GM19025 (cell line): Measurements from ENCODE around the gene ANKK1.

Source experiments
- ATAC-seq: cut with Tn5 transposase; IDR thresholded peaks from one replicate; pipeline ENCODE4 v1.9.1; 2021; ENCODE audit warnings: mild to moderate bottlenecking, low read depth, moderate library complexity; ENCODE audit not compliant: unreplicated experiment

ANKK1 gene, protein sequence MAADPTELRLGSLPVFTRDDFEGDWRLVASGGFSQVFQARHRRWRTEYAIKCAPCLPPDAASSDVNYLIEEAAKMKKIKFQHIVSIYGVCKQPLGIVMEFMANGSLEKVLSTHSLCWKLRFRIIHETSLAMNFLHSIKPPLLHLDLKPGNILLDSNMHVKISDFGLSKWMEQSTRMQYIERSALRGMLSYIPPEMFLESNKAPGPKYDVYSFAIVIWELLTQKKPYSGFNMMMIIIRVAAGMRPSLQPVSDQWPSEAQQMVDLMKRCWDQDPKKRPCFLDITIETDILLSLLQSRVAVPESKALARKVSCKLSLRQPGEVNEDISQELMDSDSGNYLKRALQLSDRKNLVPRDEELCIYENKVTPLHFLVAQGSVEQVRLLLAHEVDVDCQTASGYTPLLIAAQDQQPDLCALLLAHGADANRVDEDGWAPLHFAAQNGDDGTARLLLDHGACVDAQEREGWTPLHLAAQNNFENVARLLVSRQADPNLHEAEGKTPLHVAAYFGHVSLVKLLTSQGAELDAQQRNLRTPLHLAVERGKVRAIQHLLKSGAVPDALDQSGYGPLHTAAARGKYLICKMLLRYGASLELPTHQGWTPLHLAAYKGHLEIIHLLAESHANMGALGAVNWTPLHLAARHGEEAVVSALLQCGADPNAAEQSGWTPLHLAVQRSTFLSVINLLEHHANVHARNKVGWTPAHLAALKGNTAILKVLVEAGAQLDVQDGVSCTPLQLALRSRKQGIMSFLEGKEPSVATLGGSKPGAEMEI

DNA sequence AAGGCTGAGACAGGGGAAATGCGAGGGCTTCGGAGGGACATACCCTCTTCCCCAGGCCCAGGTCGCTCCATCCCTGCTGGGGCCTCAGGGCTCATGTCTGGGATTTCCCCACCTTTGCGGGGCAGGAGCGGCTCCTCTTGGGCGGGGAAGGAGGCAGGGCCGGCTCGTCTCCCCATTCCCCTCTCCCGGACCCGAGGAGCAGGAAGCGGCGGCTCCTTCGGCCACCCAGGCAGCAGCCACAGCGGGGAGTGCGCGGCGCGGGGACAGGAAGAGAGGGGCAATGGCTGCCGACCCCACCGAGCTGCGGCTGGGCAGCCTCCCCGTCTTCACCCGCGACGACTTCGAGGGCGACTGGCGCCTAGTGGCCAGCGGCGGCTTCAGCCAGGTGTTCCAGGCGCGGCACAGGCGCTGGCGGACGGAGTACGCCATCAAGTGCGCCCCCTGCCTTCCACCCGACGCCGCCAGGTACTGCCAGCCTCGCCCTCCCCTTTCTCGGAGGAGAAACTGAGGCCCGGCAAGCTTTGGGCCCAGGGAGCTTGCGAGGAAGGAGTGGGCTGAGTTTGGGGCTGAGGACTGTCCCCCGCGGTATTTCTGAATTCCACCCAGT, at the start of gene ANKK1:
Gene ANKK1, plus strand, starts transcription at position 175 of the 607 bp plus-strand sequence. Its CDS starts 106 bp downstream, at position 281.
- ATAC-seq = no peak

GRCh38 chr11:113338730-113339129, 48.8 kb upstream of the ANKK1 start:
- no peak for ATAC-seq

- ATAC-seq = no peak
These were observed 47.5 kb upstream of the ANKK1 start for GRCh38 chr11:113339929-113340589.

GRCh38 chr11:113341388-113342165, 46.0 kb upstream of the ANKK1 start:
- no peak for ATAC-seq

- no peak for ATAC-seq
These were observed 41.6 kb upstream of the ANKK1 start for GRCh38 chr11:113345978-113346377.

GRCh38 chr11:113349528-113349927, 38.1 kb upstream of the ANKK1 start:
- ATAC-seq = no peak

DNA sequence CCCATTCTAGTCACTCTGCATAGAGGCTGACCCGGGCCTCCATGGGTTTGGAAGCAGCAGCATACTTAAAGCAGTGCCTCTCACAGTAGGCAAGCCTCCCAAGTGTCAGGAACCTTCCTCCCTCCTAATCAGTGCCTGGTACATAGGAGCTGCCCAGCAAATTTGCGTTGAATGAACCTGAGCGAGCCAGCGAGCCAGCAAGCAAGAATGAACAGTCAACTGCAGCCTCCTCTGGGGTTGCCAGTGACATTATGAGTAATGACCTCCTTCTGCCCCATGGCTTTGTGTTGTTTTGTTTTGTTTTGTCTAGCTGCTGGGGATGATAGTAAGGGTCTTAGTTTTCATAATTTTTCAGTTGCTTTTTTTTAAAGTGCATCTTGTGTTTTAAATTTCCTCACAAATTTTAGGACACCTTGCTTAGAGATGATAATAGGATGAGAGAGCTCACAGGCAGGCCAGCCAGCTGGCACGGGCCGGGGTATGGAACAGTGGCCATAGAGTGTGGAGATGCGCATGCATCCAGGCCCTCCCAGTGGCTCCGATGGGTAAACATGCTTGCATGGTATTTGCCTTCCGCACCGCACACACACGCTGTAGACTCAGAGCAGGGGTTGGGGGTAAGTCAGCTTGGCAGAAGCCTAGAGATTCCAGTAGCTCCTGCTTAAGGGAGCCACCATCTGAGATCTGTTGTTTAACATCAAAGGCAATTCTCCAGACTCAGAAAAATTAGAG, 37.1 kb upstream of the ANKK1 start:
- ATAC-seq = no peak

DNA sequence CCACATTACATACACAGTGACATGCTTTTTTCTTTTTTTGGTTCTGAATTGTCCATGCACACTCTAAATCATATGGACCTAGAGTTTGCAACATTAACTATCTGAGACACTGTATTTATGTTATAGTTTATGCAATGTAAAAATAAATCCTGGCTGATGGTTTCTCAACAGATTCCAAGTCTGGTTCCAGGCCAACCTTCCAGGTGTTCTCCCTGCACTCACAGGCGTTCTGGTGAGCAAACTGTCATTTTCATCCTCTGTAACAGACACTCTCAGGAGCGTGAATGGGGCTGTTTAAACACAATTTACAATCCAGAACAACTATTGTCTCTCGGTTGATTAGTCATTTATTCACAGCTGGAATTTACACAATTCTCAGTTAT, 36.5 kb upstream of the ANKK1 start:
- ATAC-seq = no peak

DNA sequence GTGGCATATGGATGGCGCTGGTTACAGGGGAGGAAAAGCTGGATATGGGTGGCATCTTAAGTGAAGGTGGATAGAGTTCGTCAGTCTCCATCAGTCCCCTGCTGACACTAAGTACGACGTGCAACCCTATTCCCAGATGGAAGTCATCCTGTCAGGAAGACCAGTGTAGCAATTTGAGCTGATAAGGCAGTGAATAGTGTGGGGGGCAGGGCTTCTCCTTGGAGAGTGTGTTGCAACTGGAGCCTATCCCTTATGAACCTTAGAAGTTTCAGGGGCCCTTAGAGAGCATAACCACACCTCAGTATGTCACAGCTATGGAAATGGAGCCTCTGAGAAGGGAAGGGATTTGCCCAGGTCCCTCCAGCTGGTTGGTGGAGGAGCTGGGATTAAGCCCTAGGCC, 36.1 kb upstream of the ANKK1 start:
- no peak for ATAC-seq

GRCh38 chr11:113356203-113356602, 31.4 kb upstream of the ANKK1 start:
- no peak for ATAC-seq

DNA sequence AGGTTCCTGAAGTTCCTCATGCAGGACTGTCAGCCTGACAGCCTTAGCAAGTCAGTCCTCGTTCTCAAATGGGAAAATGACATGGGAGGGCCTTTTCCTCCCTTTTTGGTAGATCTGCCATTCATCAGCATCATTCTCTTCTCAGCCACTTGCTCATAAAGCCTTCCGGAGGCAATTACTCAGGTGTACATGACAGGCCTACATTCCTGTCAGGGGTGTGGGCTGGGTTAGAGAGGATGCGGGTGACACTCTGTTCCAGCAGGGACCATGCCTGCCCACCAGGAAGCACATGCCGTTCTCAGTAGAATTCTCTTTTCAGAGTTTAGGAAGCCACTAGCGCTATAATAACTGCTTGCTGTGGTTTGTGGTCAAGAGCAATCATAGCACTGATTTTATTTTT, 24.2 kb upstream of the ANKK1 start:
- ATAC-seq = peak; percentile 25

DNA sequence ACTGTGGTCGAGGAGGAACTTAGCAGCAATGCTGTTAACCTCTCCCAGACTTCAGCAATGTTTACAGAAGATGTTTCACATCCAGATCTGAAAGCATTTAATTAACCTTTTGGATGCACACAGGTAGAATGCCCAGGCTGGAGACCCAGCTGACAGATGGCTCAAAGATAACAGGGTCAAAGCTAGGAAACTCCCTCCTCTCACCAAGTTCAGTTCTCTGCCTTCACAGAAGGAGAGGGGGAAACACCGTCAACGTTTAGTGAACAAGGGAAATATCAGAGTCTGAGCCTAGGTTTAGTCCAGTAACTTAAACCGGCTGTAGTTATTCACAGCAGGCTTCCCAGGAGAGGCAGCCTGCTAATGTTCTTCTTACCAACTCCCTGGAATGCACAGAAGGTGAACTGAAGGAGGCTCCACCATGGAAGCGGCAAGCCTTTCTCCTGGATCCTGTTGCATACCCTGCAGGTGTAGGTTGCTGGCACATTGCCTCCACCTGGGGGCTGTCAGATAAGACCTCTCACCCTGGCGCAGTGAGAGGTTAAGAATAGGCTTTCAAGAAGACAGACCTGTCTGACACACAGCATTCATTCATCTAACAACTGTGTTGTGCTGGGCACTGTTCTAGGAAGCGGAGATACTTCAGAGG, 23.5 kb upstream of the ANKK1 start:
- ATAC-seq = peak; percentile 52

DNA sequence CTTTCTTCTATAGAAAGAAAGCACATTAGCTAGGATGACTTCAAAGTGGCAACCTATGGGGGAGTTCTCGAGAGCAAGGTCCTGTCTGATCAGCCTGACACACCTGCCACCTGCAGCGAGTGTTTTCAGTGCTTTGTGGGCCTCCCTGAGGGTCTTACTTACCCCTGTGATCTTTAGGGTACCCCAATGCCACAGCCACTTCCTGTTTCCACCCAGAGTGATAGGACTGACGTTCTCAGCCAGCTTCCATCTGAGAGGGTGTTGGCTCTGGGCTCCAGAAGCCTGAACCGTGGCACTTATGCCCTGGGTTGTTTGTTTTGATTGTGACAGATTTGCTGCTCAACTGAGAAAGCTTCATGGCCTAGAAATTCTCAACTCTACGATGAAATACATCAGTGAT, 21.7 kb upstream of the ANKK1 start:
- ATAC-seq = no peak

DNA sequence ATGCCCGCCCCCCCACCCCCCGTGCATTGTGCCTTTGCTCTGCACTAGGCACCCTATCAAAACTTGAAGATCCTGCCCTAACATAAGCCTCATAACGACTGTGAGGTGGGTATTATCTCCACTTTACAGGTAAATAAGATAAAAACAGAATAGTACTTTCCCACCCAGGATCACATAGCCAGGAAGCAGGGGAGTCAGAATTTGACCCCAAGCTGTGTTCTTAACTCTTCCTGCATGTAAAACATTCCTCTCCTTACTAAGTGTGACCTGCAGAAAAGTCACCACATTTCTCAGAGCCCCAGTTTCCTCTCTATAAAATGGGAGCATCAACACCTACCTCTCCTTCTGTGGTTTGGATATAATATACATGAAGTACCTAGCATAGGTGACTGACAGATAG, 18.2 kb upstream of the ANKK1 start:
- no peak for ATAC-seq

GRCh38 chr11:113370634-113371033, 16.9 kb upstream of the ANKK1 start:
- ATAC-seq = no peak

DNA sequence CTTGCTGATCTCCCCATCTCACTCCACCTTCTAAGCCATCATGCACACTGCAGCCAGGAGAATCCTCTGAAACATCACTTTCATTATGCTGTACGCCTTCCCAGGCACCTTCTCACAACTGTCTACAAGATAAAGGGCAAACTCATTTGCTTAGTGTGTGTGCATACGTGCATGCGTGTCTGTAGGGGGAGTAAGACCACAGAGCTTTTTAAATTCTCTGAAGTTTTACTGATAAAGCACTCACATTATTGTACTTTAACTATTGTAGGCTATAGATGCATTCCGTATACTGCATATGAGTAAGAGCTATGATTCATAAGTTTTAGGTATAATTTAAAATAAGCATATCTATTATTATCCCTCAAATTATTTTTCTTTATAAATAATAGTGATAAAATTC, 15.3 kb upstream of the ANKK1 start:
- no peak for ATAC-seq

DNA sequence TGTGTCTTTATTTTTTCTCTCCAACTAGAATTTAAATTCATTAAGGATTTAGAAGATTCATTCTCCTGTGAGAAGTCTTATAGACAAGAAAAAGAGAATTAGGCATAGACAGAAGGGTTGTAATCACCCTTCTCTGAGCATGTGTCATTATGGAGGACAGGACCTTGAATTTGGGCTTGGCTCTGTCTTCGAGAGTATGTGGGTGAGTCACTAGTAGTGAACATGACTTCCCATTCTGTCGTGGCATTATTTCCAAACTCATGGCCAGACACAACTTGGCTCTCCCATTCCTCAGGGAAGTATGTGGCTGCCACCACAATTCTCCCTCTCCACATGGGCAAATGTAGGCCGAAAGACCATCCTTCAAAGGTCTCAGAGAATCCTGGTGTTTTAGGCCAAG, 14.3 kb upstream of the ANKK1 start:
- ATAC-seq = no peak

DNA sequence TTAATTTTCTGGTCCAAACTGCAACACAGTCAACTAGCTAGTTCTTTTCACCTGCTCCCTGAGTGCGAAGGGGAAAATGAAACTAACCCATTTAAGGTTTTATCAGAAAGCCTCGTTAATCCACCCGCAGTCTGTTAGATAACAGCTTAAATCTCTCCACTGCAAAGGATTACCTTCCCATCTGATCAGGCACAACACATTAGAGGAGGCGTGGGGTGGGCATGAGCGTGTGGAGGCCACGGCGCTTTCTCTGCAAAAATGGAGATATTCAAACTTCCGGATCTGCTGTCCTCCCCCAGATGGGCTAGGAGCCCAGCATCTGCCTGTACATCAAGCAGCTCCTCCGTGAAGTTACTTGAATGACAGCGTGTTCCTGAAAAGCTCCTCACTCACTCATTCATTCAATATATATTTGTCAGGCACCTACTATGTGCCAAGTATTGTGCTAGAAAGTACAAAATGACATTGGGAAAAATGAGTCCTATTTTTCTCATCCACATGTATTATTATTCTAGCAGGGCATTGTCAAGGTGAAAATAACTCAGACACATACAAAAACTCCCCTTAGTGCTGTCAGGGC, 13.5 kb upstream of the ANKK1 start:
- ATAC-seq = no peak

GRCh38 chr11:113375402-113375801, 12.2 kb upstream of the ANKK1 start:
- ATAC-seq = no peak
